ENCODE data around the gene CDC34.

GRCh38 chr19:484494-484893, 47.1 kb upstream of the CDC34 start:
- no peak for TF ChIP-seq CTCF (IDR thresholded peaks at IDR 0.05; ENCODE audit: insufficient read depth, low read length)
- TF ChIP-seq GABPA (IDR thresholded peaks at IDR 0.05; ENCODE audit: low read depth) = no peak
